GM19395 (cell line): ENCODE measurements around the gene SH2D3C.

Experiments
- ATAC-seq: cut with Tn5 transposase; IDR thresholded peaks from one replicate; pipeline ENCODE4 v1.9.1; 2021; ENCODE audit warnings: mild to moderate bottlenecking, moderate library complexity; ENCODE audit not compliant: unreplicated experiment

SH2D3C gene

DNA sequence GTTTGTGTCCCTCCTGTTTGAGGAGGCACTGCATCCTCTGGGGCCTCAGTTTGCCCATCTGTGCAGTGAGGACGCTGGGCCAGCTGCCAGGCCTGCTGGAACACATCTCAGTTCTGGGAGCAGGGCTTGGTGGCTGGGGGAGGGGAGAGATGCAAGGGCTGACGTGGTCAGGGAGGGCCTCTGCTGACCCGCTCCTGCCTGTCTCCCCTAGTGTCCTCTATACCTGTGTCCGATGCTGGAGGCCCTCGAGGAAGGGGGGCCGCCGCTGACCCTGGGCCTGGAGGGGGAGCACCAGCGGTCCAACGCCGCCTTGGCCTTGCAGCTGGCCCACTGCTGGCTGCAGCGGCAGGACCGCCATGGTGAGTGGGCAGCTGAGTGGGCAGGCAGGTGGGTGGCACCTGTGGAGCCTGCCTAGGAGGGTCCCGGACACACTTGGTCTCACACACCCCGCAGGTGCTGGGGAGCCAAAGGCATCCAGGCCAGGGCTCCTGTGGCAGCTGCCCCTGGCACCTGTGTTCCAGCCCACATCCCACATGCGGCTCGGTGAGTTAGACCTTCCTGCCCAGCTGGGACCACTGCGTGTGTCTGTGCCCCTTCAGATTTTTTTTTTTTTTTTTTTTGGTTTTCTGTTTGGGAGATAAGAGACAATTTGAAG is 30.0 kb upstream of the SH2D3C start:
- ATAC-seq: no peak

DNA sequence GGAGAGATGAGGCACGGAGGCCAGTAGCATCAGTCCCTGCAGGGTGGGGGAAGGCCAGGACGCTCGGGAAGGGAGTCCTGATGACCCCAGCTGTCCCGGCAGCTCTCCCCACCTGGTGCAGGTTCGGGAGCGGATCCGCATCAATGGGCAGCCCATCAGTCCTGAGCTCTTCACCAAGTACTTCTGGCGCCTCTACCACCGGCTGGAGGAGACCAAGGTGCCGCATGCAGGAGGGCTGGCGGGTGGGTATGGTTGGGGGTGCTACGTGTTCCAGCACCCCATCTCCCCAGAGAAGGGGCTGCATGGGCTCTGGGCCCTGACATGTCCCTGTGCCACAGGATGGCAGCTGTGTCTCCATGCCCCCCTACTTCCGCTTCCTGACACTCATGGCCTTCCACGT is 28.4 kb upstream of the SH2D3C start:
- no peak for ATAC-seq

DNA sequence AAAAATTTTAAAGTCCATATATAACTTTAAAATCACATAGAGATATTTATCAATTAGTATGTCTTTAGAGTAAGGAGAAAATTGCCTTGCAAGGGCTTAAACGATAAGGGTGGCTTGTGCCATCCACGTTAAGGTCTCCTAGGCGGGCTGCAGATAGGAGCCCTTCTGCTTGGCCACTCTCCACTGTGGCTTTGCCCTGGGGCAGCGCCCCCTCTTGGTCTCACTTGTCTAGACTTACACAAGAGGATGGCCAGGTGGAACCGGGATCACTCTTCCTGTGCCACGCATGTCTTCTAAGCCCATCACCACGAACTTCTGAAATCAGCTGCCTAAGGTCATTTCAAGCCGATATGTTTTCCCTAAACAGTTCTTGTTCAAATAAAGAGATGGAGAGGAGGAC is 27.2 kb upstream of the SH2D3C start:
- ATAC-seq: no peak

DNA sequence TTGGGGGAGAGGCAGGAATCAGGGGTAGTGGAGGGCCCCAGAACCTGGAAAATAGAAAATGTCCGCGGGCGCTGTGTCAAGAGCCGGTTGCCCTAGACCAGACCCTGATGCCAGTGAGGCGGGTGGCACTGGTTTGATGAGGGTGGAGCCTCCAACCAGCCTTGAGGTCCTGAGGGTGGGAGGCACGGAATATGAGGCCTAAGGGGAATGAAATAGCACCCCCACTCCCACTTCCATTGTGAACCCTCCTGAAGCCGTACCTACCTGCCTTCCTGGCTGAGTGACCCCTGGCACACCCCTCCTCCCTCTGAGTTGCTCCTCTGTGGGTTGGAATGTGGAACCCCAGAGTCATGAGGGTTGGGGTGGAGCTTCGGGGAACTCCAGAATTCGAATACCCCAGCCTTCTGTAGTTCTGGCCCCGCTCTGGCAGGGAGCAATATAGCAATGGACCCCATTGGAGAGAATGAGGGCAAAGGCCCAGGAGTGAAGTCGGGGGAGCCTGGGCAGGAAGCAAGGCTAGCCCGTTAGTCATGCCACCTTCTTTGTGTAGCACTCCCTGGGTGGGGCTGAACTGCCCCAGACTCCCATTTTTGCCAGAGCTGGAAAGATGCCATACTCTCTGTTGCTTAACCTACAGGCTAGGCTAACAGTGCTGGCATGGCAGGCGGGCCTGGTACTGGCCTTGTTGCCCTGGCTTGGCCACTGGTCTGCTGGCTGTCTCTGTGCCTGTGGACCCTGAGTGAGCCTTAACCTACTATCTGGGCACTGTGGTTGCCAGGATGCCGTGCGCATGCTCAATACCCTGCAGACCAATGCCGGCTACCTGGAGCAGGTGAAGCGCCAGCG is 25.3 kb upstream of the SH2D3C start:
- ATAC-seq: no peak

DNA sequence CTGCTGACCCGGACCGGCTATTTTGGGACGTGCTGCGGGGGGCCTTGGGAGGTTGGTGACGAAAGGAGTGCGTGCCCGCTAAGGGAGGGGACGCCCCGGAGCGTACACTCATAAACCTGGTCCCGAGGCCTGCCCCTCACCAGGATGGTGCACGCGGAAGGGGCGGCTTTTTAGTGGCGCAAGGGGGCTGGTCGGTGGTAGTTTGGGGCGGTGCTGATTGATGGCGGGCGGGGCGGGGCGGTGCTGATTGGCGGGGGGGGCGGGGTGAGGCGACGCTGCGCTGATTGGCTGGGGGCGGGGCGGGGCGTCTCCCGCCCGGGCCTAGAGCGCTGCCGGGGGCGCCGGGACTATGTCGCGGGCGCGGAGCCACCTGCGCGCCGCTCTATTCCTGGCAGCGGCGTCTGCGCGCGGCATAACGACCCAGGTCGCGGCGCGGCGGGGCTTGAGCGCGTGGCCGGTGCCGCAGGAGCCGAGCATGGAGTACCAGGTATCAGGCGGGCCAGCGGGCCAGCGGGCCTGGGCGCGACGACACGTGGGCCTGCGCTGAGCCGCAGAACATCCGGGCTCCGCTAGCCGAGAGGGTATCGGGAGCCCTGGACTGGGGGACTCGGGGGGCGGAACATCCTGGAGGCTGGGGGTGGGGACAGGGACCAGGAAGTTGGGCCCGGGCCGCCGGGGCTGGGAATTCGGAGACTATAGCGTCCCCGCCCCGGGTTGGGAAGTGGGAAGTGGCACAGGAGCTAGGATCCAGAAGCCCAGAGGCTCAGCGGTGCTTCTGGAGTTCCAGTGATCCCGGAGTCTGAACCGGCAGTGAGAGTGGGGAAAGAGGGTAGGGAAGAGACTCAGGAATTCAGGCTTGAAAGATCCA is 24.3 kb upstream of the SH2D3C start, which contains the start of gene FPGS:
Gene FPGS (plus strand): TSS at position 307 of the 868 bp plus-strand sequence. CDS start 43 bp downstream, at position 350.
- peak; percentile 77 for ATAC-seq

DNA sequence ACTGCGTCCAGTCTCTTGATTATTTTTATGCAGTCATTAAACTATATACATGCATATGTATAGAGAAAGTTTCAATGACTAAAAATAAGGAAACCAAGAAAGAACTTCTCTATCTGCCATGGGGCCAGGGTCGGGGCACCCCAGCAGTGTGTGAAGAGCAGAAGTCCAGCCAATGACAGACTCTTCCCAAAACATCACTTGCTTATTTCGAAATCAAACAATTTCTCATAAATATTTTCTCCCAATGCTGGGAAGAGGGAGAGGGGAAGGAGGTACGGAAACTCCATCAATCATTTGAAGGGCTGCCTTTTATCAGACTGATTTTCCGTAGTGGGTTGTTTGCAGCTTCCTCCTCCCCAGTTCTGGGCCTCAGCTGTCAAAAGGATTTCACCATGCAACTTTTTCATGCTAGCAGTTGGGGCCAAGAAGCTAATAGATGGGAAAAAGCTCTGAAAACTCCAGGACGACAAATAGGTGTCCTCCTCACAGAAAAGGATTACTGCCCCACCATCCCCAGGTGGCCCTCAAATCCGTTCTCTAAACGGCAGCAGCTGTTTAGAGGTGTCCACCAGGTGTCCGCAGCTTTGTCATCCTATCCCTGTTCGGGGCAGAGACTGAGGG is 23.6 kb upstream of the SH2D3C start:
- ATAC-seq: peak; percentile 40

DNA sequence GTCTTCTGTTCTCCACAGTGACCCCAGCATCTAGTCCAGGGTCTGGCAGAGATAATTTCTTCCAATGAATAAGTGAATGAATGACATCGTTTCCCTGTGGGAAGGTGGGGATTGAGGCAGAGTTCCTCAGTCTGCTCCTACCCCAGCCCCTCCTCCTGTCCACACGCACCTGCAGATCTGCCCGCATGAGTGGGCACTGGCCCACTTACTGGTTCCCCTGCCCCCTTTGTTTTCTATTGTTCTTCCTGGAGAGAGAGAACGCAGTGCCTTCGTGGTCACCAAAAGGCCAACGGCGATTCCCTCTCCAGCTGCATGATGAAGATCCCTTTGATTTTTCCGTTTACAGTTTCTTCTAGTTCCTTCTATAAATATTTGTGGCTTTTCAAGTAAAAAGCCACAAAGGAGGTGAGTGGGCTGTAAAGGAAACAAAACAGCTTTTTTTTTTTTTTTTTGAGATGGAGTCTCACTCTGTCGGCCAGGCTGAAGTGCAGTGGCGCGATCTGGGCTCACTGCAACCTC is 18.4 kb upstream of the SH2D3C start:
- ATAC-seq: no peak

DNA sequence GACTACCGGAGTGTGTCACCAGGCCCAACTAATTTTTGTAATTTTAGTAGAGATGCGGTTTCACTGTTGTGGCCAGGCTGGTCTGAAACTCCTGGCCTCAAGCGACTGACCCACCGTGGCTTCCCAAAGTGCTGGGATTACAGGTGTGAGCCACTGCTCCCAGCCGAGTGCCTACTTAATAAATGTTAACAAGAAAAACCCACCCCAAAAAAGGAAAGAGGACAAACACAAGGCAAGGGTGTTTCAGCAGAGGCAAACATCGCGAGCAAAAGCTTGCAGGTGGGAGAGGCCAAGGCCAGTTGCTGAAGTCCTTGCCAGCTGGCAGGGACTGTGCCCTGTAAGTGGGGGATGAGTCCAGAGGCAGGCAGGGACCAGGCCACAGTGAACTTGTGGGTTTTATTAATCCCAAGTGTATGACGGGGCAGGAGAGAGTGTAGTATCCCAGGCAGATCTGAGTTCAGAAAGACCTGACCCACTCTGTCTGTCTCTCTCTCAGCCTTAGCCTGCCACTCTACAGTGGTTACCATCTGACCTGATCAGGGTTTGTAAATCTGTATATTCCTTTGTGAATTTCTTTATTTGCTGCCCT is 17.9 kb upstream of the SH2D3C start:
- ATAC-seq: no peak

DNA sequence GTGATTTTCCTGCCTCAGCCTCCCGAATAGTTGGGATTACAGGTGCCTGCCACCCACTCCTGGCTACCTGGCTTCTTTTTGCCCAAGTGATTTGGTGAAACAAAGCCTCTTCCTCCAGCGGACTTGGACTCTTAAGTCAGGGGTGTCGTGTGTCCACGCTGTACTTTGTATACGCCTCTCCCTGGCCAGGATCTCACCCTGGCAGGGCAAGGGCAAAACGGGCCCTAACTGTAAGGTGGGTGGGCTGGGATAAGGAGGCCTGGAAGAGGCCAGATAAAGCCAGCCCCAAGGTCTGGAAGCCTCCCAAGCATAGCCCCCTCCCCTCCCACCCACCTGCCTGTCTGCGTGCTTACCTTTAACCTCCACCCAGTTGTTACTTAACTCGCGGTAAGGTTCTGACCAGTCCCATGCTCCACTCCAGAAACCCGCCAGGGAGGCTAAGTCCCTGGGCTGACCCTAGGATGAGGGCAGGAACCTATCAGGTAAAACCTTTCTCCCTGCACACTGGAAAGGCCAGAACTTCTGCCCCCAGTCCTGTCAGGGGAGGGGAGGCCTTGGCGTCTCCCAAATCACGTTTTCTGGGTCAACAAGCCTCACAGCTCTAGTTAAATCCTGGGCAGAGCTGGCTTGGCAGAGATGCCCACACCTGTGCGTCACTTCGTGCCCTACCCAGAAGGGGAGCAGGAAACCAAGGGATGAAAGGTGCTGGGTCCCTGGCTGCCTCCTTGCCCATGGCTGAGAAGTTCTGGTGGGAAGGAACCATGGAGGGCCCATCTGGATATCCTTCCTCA is 15.7 kb upstream of the SH2D3C start:
- no peak for ATAC-seq

DNA sequence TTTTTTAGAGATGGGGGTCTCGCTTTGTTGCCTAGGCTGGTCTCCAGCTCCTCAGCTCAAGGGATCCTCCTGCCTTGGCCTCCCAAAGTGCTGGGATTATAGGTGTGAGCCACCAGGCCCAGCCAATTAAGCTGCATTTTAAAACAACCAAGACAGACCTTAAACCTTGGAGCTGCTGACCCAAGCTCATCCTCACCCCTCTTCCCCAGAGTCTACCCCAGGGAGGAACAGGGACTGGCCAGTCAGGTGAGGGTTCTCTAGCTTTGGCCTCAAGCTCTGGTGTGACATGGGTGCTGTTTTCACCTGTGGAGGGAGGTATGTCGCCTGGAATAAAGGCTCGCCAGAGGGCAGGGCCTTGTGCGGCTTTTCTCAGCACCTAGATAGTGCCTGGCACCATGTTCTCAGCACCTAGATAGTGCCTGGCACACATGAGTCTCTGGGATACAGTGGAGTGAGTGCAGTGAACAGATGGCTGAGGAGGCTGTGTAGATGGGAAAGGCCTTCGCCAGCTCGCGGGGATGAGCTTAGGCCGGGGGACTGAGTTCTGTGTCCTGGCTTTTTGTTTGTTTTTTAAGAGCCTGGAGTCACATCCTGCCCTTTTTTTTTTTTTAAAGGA is 14.7 kb upstream of the SH2D3C start:
- ATAC-seq: no peak

DNA sequence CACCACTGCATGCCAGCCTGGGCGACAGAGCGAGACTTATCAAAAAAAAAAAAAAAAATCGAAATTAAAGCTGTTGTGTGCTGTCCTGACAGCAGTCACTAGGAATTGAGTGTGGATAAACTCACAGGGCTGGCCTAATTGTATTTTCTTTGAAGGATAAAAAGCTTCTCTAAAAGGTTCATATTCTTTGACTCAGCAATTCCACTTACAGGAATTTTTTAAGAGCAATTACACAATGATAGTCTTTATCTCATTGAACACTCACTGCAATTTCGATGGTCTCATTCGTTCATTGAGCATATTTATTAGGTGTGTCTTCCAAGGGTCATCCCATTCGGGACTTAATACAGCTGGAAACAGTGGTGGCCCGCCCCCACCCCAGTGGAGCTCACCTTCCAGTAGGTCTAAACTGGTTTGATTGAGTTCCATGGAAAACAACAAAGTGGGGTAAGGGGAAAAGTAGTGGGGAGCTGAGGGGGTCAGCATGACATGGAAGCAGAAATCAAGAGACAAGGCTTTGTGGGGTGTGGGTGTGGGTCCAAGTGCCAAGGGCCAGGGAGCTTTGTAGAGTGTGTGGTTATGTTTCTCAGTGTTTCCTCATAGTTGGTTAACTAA is 14.1 kb upstream of the SH2D3C start:
- no peak for ATAC-seq

DNA sequence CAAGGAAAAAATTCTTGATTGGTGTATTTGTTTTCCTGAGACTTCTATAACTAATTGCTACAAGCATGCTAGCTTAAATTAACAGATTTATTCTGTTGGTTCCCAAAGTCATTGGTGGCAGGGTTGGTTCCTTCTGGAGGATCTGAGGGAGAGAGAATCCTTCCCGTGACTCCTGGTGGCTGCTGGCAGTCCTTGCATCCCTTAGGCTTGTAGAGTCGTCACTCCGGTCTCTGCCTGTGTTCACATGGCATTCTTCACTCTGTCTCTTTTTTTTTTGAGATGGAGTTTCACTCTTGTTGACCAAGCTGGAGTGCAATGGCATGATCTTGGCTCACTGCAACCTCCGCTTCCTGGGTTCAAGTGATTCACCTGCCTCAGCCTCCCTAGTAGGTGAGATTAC is 12.6 kb upstream of the SH2D3C start:
- no peak for ATAC-seq

DNA sequence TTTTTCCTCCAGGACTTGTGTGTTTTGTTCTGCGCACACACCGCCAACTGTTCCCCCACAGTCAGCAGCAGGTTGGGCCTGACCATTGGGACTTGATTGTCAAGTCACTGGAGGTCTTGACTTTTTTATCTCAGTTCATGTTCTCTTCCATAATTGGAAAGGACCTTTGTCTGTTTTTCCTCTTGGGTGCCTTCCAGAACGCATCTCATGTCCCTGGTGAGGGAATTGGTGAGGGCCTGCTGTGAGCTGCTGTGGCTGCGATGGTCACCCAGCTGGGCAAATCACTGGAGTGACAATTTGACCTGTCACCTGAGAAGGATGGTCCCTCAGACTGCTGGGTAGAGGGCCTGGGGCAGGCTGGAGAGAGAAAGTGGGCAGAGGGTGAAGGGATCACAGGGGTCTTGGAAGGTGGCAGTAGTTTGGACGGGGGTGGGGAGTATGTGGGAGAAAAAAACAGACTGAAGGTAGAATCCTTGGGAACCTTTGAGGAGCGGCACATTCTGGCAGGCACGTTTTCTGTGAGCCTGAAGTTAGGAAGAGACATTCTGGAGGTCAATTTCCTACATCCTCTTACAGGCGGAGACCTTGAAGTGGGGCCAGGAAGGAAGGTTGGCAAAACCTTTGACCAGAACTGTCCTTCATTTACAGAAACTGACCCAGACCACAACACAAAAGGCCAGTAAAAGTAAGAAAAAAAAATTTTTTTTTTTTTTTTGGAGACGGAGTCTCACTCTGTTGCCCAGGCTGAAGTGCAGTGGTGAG is 11.8 kb upstream of the SH2D3C start:
- ATAC-seq: no peak

DNA sequence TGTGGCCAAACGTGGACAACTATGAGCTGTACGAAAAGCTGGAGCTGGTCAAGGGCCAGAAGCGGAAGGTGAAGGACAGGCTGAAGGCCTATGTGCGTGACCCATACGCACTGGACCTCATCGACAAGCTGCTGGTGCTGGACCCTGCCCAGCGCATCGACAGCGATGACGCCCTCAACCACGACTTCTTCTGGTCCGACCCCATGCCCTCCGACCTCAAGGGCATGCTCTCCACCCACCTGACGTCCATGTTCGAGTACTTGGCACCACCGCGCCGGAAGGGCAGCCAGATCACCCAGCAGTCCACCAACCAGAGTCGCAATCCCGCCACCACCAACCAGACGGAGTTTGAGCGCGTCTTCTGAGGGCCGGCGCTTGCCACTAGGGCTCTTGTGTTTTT is 10.7 kb upstream of the SH2D3C start:
- no peak for ATAC-seq

DNA sequence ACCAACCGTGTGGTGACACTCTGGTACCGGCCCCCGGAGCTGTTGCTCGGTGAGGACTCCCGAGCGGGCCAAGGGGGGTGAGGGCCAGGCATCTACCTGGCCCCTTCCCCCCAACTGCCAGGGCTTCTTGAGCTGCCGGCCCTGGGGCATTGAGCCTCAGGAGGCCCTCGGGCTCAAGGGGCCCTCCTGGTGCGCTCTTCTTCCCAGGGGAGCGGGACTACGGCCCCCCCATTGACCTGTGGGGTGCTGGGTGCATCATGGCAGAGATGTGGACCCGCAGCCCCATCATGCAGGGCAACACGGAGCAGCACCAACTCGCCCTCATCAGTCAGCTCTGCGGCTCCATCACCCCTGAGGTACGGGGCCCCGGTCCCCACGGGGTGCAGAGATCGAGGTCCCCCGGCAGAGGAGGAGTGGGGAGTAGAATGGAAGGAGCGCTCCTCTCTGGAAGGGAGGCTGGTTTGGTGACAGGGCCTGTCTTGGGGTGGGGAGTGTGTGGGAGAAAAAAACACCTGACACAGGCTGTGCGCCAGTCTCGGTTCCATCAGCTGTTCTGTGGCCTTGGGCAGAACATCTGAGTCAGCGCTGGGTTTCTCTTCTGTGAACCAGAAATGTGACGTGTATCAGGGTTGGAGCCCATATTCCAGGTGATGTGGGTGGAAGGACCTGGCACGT is 10.0 kb upstream of the SH2D3C start:
- no peak for ATAC-seq

DNA sequence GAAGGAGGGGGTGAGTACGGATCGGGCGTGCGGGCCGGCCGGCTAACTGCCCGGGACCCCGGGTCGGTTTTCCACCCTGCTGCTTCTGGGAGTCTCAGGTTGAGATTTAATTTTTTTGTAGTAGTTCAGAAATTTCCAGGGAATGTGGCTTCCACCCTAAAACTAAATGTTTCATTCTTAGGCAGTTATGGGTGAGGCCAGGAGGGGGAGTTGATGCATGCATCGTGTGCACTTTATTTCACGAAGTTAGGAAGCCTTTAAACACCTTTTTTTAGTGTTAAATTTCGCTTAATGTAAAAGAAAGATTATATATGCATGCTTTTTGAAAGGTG is 8.3 kb upstream of the SH2D3C start:
- ATAC-seq: no peak

DNA sequence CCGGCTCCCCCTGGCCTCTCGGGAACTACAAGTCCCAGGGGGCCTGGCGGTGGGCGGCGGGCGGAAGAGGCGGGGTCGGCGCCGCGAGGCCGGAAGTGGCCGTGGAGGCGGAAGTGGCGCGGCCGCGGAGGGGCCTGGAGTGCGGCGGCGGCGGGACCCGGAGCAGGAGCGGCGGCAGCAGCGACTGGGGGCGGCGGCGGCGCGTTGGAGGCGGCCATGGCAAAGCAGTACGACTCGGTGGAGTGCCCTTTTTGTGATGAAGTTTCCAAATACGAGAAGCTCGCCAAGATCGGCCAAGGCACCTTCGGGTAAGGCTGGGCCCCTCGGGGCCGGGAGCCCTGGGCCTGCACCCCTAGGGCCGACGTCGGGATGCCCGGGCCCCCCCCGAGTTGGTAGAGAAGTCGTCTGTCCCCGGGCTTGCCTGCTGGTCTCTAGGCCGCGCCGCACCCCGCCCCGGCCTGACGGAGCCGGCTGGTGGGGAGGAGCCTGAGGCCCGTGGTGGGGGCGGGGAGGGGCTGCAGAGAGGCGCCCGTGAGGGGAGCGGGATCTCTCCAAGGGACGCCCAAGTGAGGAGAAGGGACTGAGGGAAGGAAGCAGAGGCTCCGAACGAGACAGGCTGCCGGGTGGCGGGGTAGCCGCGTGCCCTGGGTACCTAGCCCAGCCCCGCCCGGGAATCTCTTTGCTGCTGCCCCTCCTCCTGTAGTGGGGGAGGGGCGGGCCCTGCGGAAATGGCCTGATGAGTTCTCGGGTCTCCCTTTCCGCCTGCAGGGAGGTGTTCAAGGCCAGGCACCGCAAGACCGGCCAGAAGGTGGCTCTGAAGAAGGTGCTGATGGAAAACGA is 7.7 kb upstream of the SH2D3C start, which contains the start of gene CDK9:
Gene CDK9 (plus strand): TSS at position 102 of the 840 bp plus-strand sequence. CDS start 115 bp downstream, at position 217.
- ATAC-seq: peak; percentile 63
